Measurements from ENCODE around the gene PI4K2A. TPM values are rescaled to one million over a fixed set of nuclear protein-coding genes. Genes with fewer than 3 reads are reported as not detected.
"Not testable (repeated sequence)": the region's sequence is repeated elsewhere in the genome, so short reads cannot be mapped to it uniquely, and the experiment has no call there.

The PI4K2A gene
- polyA plus RNA-seq, 3 donors from 2014 or later, result 12.6 to 19.6 (median 17.6) TPM

DNA sequence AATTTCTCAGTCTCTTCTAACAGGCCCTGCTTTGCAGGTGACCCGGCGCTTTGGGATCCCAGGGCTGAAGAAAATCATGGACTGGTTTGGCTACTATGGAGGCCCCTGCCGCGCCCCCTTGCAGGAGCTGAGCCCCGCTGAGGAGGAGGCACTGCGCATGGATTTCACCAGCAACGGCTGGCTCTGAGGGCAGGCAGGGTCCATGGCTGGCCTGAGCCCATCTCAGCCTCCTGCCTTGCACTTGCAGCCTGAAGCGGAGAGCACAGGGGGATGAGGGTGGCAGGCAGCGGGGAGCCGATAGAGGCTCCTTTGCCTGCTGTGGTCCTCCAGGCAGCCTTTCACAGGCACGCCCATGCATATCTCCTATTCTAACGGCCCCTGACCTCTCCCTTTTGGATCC, 29.0 kb upstream of the PI4K2A start:
- Mint-ChIP-seq H3K27ac (no peak overlapping the region), H3K27me3 (ENCODE audit: low read depth in 3 of 3) (peaks cover 0 to 4% (median 0%) of the 10 kb centered on the region in 3 donors), H3K36me3 (peaks cover 0 to 3% (median 3%) of the 10 kb centered on the region in 3 donors), H3K4me3 (no peak overlapping the region), H3K4me1 (no peaks in the 10 kb centered on the region), H3K9me3 (no peaks in the 10 kb centered on the region)
- DNase-seq, result no peak

DNA sequence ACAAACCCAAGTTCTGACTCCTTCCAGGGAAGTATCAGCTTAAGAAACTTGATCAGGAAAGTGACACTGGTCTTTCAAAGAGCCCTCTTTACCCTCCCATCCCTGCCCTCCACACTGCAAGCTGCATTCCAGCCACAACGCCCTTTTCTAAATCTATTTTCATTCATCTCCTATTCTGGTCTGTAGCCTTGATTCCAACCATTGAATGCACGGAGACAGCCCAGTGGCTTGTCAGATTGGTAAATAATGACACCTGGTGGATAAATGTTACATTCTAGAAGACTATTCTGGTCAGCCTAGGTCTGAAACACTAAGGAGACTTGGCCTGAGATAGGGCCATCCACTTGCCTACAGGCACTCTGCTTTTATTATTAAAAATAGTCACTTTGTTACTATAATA, 28.1 kb upstream of the PI4K2A start:
- Mint-ChIP-seq H3K4me3 (no peak overlapping the region), H3K9me3 (no peaks in the 10 kb centered on the region), H3K36me3 (peaks cover 0 to 7% (median 3%) of the 10 kb centered on the region in 3 donors), H3K27me3 (ENCODE audit: low read depth in 3 of 3) (no peaks in the 10 kb centered on the region), H3K4me1 (no peaks in the 10 kb centered on the region), H3K27ac (no peak overlapping the region)
- DNase-seq, result peak; percentile 14 to 28 (median 24)

DNA sequence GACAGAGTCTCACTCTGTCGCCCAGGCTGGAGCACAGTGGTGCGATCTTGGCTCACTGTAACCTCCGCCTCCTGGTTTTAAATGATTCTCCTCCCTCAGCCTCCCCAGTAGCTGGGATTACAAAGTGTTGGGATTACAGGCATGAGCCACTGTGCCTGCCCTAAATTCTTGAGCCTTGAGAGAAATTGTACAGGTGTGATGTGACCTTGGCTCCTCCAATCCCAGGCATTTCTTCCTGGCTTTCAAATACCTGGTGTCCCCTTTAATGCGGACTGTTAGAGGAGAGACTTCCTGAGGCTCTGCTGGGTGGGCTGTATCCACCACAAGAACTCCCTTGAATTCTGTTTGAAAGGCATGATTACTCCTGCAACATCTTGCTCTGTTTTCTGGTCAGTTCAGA, 22.2 kb upstream of the PI4K2A start:
- H3K4me1 Mint-ChIP-seq, result no peaks in the 10 kb centered on the region
- H3K36me3 Mint-ChIP-seq, result peaks cover 0 to 7% (median 3%) of the 10 kb centered on the region in 3 donors
- H3K27me3 Mint-ChIP-seq (ENCODE audit: low read depth in 3 of 3), result peaks cover 0 to 4% (median 0%) of the 10 kb centered on the region in 3 donors
- no peak overlapping the region for H3K4me3 Mint-ChIP-seq
- no peak for DNase-seq
- H3K9me3 Mint-ChIP-seq, result no peaks in the 10 kb centered on the region
- H3K27ac Mint-ChIP-seq, result no peak overlapping the region

DNA sequence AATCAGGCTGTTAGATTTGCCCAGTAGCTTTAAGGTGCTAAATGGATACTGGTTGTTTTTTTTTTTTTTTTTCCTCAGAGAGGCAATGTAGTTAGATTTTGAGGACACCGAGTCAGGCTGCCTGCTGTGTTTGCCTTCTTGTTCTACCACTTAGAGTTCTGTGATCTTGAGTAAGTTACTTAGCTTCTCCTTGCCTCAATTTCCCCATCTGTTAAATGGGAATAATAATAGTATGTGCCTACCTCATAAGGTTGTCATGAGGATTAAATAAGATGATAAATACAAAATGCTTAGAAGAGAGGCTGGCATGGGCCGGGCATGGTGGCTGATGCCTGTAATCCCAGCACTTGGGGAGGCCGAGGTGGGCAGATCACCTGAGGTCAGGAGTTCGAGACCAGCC, 21.7 kb upstream of the PI4K2A start:
- H3K9me3 Mint-ChIP-seq, result no peaks in the 10 kb centered on the region
- DNase-seq, result no peak
- peaks cover 0 to 7% (median 3%) of the 10 kb centered on the region in 3 donors for H3K36me3 Mint-ChIP-seq
- H3K27me3 Mint-ChIP-seq (ENCODE audit: low read depth in 3 of 3), result peaks cover 0 to 4% (median 0%) of the 10 kb centered on the region in 3 donors
- no peaks in the 10 kb centered on the region for H3K4me1 Mint-ChIP-seq
- H3K27ac Mint-ChIP-seq, result no peak overlapping the region
- H3K4me3 Mint-ChIP-seq, result no peak overlapping the region

DNA sequence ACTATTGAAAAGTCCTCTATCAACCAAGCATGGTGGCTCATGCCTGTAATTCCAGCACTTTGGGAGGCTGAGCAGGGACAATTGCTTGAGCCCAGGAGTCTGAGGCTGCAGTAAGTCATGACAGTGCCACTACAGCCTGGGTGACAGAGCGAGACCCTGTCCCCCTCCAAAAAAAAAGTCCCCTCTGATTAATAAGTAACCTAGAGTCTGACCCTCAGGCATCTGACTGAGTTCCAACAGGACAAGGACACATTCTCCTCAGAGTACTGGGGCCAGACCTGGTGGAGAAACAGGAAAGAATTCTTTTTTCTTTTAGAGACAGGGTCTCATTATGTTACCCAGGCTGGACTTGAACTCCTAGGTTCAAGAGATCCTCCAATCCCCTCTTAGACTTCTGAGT, 17.2 kb upstream of the PI4K2A start:
- Mint-ChIP-seq H3K36me3 (no peaks in the 10 kb centered on the region), H3K27ac (no peak overlapping the region), H3K27me3 (ENCODE audit: low read depth in 3 of 3) (peaks cover 0 to 4% (median 0%) of the 10 kb centered on the region in 3 donors), H3K9me3 (no peaks in the 10 kb centered on the region), H3K4me1 (no peaks in the 10 kb centered on the region), H3K4me3 (no peak overlapping the region)
- DNase-seq, result no peak

DNA sequence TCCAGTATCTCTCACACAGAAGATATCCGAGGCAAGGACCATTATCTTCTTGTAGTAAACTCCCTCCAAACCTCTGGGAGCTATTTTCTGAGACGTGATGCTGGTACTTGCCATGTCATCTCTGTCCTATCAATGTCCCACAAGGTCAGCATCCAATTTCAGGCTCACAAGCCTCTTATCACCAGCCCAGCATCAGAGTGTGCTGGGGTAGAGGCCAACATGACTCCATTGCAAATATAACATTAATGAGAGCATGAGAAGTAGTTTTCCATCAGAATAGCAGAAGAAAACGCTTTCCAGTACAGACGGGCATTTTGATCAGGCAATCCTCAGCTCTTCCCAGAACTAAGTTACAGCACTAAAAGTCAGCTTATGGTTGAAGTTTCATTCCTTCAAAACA, 12.7 kb upstream of the PI4K2A start:
- Mint-ChIP-seq H3K4me1 (peaks cover under 1 to 3% of the 10 kb centered on the region in 2 donors), H3K9me3 (no peaks in the 10 kb centered on the region), H3K27ac (peak overlapping the region in 1 of 6 donors; percentile 10), H3K4me3 (no peak overlapping the region), H3K27me3 (ENCODE audit: low read depth in 3 of 3) (peaks cover 0 to 4% (median 1%) of the 10 kb centered on the region in 3 donors), H3K36me3 (peaks cover 0 to 4% (median 0%) of the 10 kb centered on the region in 3 donors)
- DNase-seq, result no peak

DNA sequence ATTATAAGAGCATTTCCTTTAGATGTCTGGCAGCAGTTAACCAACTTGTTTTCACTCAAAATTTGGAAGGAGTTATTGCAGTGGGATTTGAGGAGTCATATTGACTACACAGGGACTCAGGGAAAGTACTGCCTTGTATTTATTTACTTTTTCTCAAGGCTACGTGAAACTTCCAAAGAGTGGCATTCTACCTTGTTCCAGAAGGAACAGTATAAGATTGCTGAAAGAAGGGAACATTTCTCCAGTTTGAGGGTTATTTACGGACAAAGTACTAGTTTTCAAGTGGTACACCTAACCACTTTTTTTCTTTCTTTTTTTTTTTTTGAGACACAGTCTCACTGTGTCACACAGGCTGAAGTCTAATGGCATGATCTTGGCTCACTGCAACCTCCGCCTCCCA, 12.2 kb upstream of the PI4K2A start:
- H3K4me3 Mint-ChIP-seq, result no peak overlapping the region
- DNase-seq, result no peak
- no peak overlapping the region for H3K27ac Mint-ChIP-seq
- no peaks in the 10 kb centered on the region for H3K9me3 Mint-ChIP-seq
- peaks cover 6 to 8% of the 10 kb centered on the region in 2 donors for H3K4me1 Mint-ChIP-seq
- H3K27me3 Mint-ChIP-seq (ENCODE audit: low read depth in 3 of 3), result peaks cover 2 to 7% (median 6%) of the 10 kb centered on the region in 3 donors
- H3K36me3 Mint-ChIP-seq, result peaks cover 0 to 4% (median 0%) of the 10 kb centered on the region in 3 donors

DNA sequence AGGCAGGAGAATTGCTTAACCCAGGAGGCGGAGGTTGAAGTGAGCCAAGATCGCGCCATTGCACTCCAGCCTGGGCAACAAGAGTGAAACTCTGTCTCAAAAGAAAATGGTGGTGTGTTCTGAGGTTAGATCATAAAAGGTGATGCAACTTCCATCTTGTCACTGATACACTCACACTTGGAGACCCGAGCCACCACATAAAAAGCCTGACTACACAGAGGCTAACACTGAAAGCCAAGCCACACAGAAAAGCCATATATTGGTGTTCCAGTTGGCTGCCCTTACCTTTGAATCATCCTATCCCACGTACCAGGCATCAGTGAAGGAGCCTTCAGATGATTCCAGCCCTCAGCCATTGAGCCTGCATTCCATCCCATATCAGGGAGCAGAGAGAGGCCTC, 11.2 kb upstream of the PI4K2A start:
- no peaks in the 10 kb centered on the region for H3K9me3 Mint-ChIP-seq
- H3K4me1 Mint-ChIP-seq, result peaks cover 13 to 17% of the 10 kb centered on the region in 2 donors
- H3K27me3 Mint-ChIP-seq (ENCODE audit: low read depth in 3 of 3), result peaks cover 8 to 12% (median 11%) of the 10 kb centered on the region in 3 donors
- no peak overlapping the region for H3K27ac Mint-ChIP-seq
- H3K4me3 Mint-ChIP-seq, result no peak overlapping the region
- no peak for DNase-seq
- peaks cover 0 to 4% (median 0%) of the 10 kb centered on the region in 3 donors for H3K36me3 Mint-ChIP-seq

DNA sequence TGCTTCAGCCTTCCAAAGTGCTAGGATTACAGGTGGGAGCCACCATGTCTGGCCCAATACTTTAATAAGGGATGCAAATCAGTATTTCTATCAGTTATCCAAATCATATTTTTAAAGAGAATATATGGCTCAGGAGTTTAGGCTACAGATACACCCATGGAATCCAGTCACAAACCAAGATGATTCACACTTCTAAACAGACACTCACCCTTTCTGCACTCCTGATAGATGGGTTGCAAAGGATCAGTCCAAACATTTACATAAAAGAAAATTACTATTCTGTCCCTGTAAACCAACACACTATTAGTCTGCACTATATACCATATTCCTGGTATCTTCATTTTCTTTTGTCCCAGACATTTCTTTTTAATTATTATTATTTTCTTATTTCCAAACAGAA, 9.4 kb upstream of the PI4K2A start:
- H3K27ac Mint-ChIP-seq, result no peak overlapping the region
- H3K36me3 Mint-ChIP-seq, result peaks cover 0 to 4% (median 0%) of the 10 kb centered on the region in 3 donors
- peaks cover 8 to 12% (median 11%) of the 10 kb centered on the region in 3 donors for H3K27me3 Mint-ChIP-seq (ENCODE audit: low read depth in 3 of 3)
- H3K9me3 Mint-ChIP-seq, result no peaks in the 10 kb centered on the region
- H3K4me3 Mint-ChIP-seq, result no peak overlapping the region
- peaks cover 13 to 17% of the 10 kb centered on the region in 2 donors for H3K4me1 Mint-ChIP-seq
- DNase-seq, result no peak

DNA sequence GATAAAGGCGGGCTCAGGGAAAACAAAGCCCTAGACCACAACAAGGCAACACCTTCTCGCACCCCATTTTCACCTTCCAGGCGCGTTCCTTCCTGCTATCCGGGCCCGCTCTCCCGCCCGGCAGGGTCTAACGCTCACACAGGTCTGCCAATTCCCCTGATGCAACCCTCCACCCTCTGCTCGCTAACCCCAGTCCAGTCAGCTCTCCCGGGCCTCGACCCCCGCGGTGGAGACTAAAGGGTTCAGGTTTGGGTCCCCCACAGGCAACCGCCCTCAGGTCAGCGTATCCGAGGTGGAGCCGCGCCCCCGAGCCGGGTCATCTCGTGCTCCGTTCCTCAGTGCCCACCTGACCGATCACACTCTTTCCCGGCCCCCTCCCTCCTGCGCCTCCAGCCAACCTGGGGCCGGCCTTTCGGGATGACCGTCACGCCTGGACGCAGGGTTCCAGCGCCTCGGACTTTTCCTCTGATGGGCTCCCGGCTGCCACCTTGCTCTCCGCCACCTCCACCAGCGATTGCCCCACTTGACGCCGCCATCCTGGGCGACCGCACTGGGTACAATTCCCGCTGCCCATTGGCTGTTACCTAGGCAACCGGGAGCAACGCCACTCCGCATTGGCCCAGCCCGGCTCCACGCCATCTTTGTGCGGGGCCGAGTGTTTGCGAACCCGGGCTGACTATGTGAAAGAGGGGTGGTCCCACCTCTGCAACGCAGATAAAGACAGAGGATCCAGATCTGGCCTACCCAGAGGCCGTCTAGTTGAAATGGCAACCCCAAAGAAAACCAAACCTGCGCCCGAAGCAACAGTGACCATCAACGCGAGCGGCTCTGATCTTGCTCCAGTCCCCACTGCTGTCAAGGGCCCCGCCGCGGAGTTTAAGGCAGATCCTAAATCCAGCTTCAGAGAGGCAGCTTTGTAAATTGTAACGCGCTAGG, 7.3 kb upstream of the PI4K2A start, which contains the start of gene MORN4:
TSS of gene MORN4 (minus strand) at position 552 of the 936 bp plus-strand sequence. CDS start 13,847 bp downstream, outside the sequence.
- DNase-seq, result peak; percentile 89 to 91 (median 90)
- Mint-ChIP-seq H3K9me3 (no peaks in the 10 kb centered on the region), H3K4me1 (peaks cover 13 to 17% of the 10 kb centered on the region in 2 donors), H3K27me3 (ENCODE audit: low read depth in 3 of 3) (peaks cover 8 to 12% (median 11%) of the 10 kb centered on the region in 3 donors), H3K36me3 (peaks cover 0 to 4% (median 0%) of the 10 kb centered on the region in 3 donors), H3K27ac (peak within 1 kb of the TSS; percentile 47 to 92 (median 84)), H3K4me3 (peak within 1 kb of the TSS; percentile 95 to 100 (median 95))

DNA sequence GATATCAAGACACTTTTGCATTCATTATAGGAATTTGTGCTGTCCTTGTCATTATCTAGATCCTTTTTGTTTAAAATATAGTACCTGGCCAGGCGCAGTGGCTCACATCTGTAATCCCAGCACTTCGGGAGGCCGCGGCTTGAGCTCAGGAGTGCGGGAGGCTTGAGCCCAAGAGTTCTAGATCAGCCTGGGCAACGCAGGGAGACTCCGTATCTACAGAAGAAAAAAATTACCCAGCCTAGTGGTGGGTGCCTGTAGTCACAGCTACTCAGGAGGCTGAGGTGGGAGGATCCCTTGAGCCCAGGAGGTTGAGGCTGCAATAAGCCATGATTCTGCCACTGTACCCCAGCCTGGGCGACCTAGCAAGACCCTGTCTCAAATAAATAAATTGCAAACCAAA, 6.5 kb upstream of the PI4K2A start:
- H3K27me3 Mint-ChIP-seq (ENCODE audit: low read depth in 3 of 3), result peaks cover 8 to 12% (median 11%) of the 10 kb centered on the region in 3 donors
- H3K9me3 Mint-ChIP-seq, result no peaks in the 10 kb centered on the region
- DNase-seq, result peak in 2 of 3 donors; percentile 11 to 18
- H3K4me3 Mint-ChIP-seq, result peak overlapping the region; percentile 95 to 100 (median 95)
- peaks cover 13 to 17% of the 10 kb centered on the region in 2 donors for H3K4me1 Mint-ChIP-seq
- peak overlapping the region in 3 of 6 donors; percentile 26 to 92 (median 85) for H3K27ac Mint-ChIP-seq
- H3K36me3 Mint-ChIP-seq, result peaks cover 0 to 4% (median 0%) of the 10 kb centered on the region in 3 donors

DNA sequence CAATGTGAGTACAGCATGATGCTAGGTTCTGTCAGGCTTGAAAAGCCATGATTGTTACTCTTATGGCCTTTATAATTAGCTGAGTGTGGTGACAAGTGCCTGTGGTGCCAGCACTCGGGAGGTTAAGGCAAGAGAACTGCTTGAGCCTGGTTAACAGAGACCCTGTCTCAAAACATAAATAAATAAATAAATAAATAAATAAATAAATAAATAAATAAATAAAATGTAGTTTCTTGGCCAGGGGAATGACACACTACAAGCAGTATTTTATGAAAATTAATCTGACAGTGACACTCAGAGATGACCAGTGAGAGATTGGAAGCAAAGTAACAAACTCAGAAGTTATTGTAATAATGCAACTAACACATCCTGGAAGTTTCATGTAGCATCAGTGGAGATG, 4.9 kb upstream of the PI4K2A start:
- no peaks in the 10 kb centered on the region for H3K36me3 Mint-ChIP-seq
- H3K4me1 Mint-ChIP-seq, result peaks cover 17 to 25% of the 10 kb centered on the region in 2 donors
- H3K9me3 Mint-ChIP-seq, result no peaks in the 10 kb centered on the region

DNA sequence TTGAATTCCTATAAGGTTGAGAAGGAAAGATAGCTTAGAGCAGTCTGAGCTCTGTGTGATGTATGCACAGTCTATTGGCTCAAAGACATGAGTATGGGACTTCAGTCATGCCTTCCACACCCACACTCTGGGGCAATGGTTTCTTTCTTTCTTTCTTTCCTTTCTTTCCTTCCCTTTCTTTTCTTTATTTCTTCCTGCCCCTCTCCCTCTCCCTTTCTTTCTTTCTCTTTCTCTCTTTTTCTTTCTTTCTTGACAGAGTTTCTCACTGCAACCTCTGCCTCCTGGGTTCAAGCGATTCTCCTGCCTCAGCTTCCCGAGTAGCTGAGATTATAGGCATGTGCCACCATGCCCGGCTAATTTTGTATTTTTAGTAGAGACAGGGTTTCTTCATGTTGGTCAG, 1.4 kb upstream of the PI4K2A start:
- Mint-ChIP-seq H3K27ac (peak overlapping the region in 1 of 6 donors; percentile 35), H3K4me1 (peaks cover 27 to 33% of the 10 kb centered on the region in 2 donors)
- not testable (repeated sequence) for H3K27me3 Mint-ChIP-seq (ENCODE audit: low read depth in 3 of 3); H3K36me3 Mint-ChIP-seq; H3K4me3 Mint-ChIP-seq; H3K9me3 Mint-ChIP-seq; DNase-seq

More for the DNA sequence above, 4.9 kb upstream of the PI4K2A start:
- Mint-ChIP-seq H3K27me3 (ENCODE audit: low read depth in 3 of 3) (peaks cover 13 to 15% (median 15%) of the 10 kb centered on the region in 3 donors), H3K4me3 (no peak overlapping the region), H3K27ac (no peak overlapping the region)
- no peak for DNase-seq
